CD14-positive monocyte (primary cell): Measurements from ENCODE around the gene GALNT15. TPM values are rescaled to one million over a fixed set of nuclear protein-coding genes. Genes with fewer than 3 reads are reported as not detected.

ENCODE experiments used
- DNase-seq, 3 donors: peaks; one replicate each; pipeline ENCODE4 v3.0.0-alpha.2; 2011 to 2022
- H2AFZ ChIP-seq: 2 replicates; pipeline ENCODE4 v1.6.0; 2012; ENCODE audit warnings: mild to moderate bottlenecking, low read depth, low read length, inconsistent platforms; ENCODE audit not compliant: insufficient read depth, poor library complexity, severe bottlenecking
- H3K27ac ChIP-seq, 2 donors: 1 replicate in 1 of 2; 2 replicates in 1 of 2; pipeline ENCODE4 v1.5.1; 2012 to 2013; ENCODE audit warnings: low read length in 2 of 2, control low read depth in 1 of 2, inconsistent platforms in 1 of 2, low read depth in 1 of 2, mild to moderate bottlenecking in 1 of 2
- H3K27me3 ChIP-seq, 2 donors: one replicate each; pipeline versions ENCODE4 v1.6.0 to v1.6.1; 2011 to 2013; ENCODE audit warnings: low read length in 2 of 2; ENCODE audit not compliant: control insufficient read depth in 2 of 2, insufficient read depth in 2 of 2
- H3K36me3 ChIP-seq, 2 donors: replicated peaks in 1 of 2; 1 replicate in 1 of 2; 2 replicates in 1 of 2; pipeline versions ENCODE4 v1.5.1 to v1.6.1; 2012 to 2013; ENCODE audit warnings: low read length in 2 of 2, control low read depth in 1 of 2, inconsistent platforms in 1 of 2, mild to moderate bottlenecking in 1 of 2; ENCODE audit not compliant: insufficient read depth in 2 of 2, control insufficient read depth in 1 of 2
- H3K4me1 ChIP-seq, 2 donors: 1 replicate in 1 of 2; 2 replicates in 1 of 2; pipeline versions ENCODE4 v1.5.1 to v1.6.1; 2012 to 2013; ENCODE audit warnings: low read length in 2 of 2, control low read depth in 1 of 2, inconsistent platforms in 1 of 2, mild to moderate bottlenecking in 1 of 2, moderate library complexity in 1 of 2; ENCODE audit not compliant: insufficient read depth in 2 of 2, control insufficient read depth in 1 of 2
- H3K4me2 ChIP-seq: replicated peaks from 2 replicates; pipeline ENCODE3; 2012; ENCODE audit warnings: low read length, moderate library complexity, mild to moderate bottlenecking; ENCODE audit not compliant: poor library complexity, severe bottlenecking; ENCODE audit errors: extremely low read depth
- H3K4me3 ChIP-seq, 3 experiments: fragments of 200-600 bp in 1 of 3; sonication (generic) in 1 of 3; replicated peaks in 1 of 3; 1 replicate in 2 of 3; 2 replicates in 1 of 3; pipeline ENCODE4 v1.5.1; 2011 to 2013; ENCODE audit warnings: low read length in 3 of 3, mild to moderate bottlenecking in 3 of 3, control low read depth in 2 of 3, low read depth in 2 of 3, inconsistent platforms in 1 of 3, moderate library complexity in 1 of 3
- H3K79me2 ChIP-seq: 2 replicates; pipeline ENCODE4 v1.6.0; 2012; ENCODE audit warnings: mild to moderate bottlenecking, control low read depth, inconsistent platforms, low read length, moderate library complexity; ENCODE audit not compliant: insufficient read depth
- H3K9ac ChIP-seq: 2 replicates; pipeline ENCODE4 v1.6.0; 2017; ENCODE audit warnings: low read length, mild to moderate bottlenecking; ENCODE audit not compliant: insufficient read depth, poor library complexity, severe bottlenecking
- H3K9me3 ChIP-seq, 2 donors: replicated peaks in 1 of 2; 1 replicate in 1 of 2; 2 replicates in 1 of 2; pipeline versions ENCODE4 v1.5.1 to v1.6.1; 2012 to 2013; ENCODE audit warnings: low read length in 2 of 2, control low read depth in 1 of 2; ENCODE audit not compliant: control insufficient read depth in 1 of 2, insufficient read depth in 1 of 2
- H4K20me1 ChIP-seq: 2 replicates; pipeline ENCODE4 v1.6.0; 2012; ENCODE audit warnings: mild to moderate bottlenecking, low read length, control low read depth, moderate library complexity; ENCODE audit not compliant: insufficient read depth
- H3K27ac Mint-ChIP-seq, 7 donors: one replicate each; pipeline ENCODE4 v1.8.0; 2020; ENCODE audit warnings: mild to moderate bottlenecking in 7 of 7, mixed read lengths in 7 of 7, moderate library complexity in 6 of 7, inconsistent platforms in 2 of 7
- H3K27me3 Mint-ChIP-seq, 3 donors: one replicate each; pipeline ENCODE4 v1.8.0; 2021 to 2022; ENCODE audit warnings: low read depth in 3 of 3, mild to moderate bottlenecking in 3 of 3, mixed read lengths in 3 of 3, moderate library complexity in 3 of 3, inconsistent platforms in 1 of 3
- H3K36me3 Mint-ChIP-seq, 2 donors: one replicate each; pipeline ENCODE4 v1.8.0; 2020; ENCODE audit warnings: mixed read lengths in 2 of 2, inconsistent platforms in 1 of 2, mild to moderate bottlenecking in 1 of 2
- H3K4me1 Mint-ChIP-seq: one replicate; pipeline ENCODE4 v1.8.0; 2020; ENCODE audit warnings: mild to moderate bottlenecking, mixed read lengths
- H3K4me3 Mint-ChIP-seq, 2 donors: one replicate each; pipeline ENCODE4 v1.8.0; 2020; ENCODE audit warnings: mild to moderate bottlenecking in 2 of 2, mixed read lengths in 2 of 2, moderate library complexity in 1 of 2
- H3K9me3 Mint-ChIP-seq, 7 donors: one replicate each; pipeline ENCODE4 v1.8.0; 2020 to 2022; ENCODE audit warnings: mixed read lengths in 7 of 7, mild to moderate bottlenecking in 6 of 7, moderate library complexity in 6 of 7, inconsistent platforms in 2 of 7
- CTCF ChIP-seq: fragments of 200-600 bp; IDR thresholded peaks from one replicate; pipeline ENCODE4 v1.8.0; 2022; ENCODE audit warnings: antibody characterized with exemption, mild to moderate bottlenecking
- WGBS: methylation state at CpG from one replicate; pipeline ENCODE4 v1.1.5; 2013; ENCODE audit warnings: missing lambda C conversion rate; ENCODE audit not compliant: insufficient coverage; 5-methylcytosine and 5-hydroxymethylcytosine counted together
- intact Hi-C, 2 donors: fragments of 100-400 bp; cut with micrococcal nuclease; formaldehyde crosslinking; loops; one replicate each; pipeline versions ENCODE4 v1.15.0 to v1.15.1; 2023
- polyA plus RNA-seq, 3 donors: library from polyadenylated mRNA; depleted of rRNA in 1 of 3; unstranded in 2 of 3; stranded (reverse) in 1 of 3; fragments of 300-500 nt in 2 of 3; fragments of >200 nt in 1 of 3; fragmentation: Illumina TruSeq in 2 of 3; gene quantifications; 1 replicate in 2 of 3; 2 replicates in 1 of 3; pipeline ENCODE4 v1.2.3, GENCODE V29; 2012 to 2021

The GALNT15 gene
- polyA plus RNA-seq, 3 donors = not detected

GRCh38 chr3:16183601-16184270, 9.3 kb downstream of the GALNT15 start:
- peaks cover 11 to 14% of the 10 kb centered on the region in 2 donors for H3K4me1 ChIP-seq
- intact Hi-C loops = loop anchor here in 1 of 2 donors (5.0 kb wide), 1 partner anchor 69 kb away; no protein-coding TSS in a partner anchor
- H3K4me3 Mint-ChIP-seq = no peak overlapping the region

GRCh38 chr3:16186086-16186485, 11.6 kb downstream of the GALNT15 start:
- intact Hi-C loops = no loop called here
- peaks cover 9% of the 10 kb centered on the region for H3K4me1 Mint-ChIP-seq
- Histone ChIP-seq H4K20me1 (no peaks in the 10 kb centered on the region), H3K27me3 (no peaks in the 10 kb centered on the region), H3K36me3 (no peaks in the 10 kb centered on the region), H3K9me3 (no peaks in the 10 kb centered on the region), H2AFZ (no peak overlapping the region), H3K4me2 (no peak overlapping the region), H3K4me1 (peaks cover 9% of the 10 kb centered on the region in 2 donors), H3K79me2 (no peaks in the 10 kb centered on the region), H3K27ac (no peak overlapping the region), H3K9ac (no peak overlapping the region), H3K4me3 (no peak overlapping the region)
- DNase-seq = no peak
- no peak overlapping the region for H3K27ac Mint-ChIP-seq
- WGBS = no CpG with 5 or more reads among the region's 1 CpG
- H3K9me3 Mint-ChIP-seq = no peaks in the 10 kb centered on the region
- no peaks in the 10 kb centered on the region for H3K36me3 Mint-ChIP-seq
- no peak for TF ChIP-seq CTCF
- H3K27me3 Mint-ChIP-seq = peaks cover 2 to 3% (median 2%) of the 10 kb centered on the region in 3 donors
- no peak overlapping the region for H3K4me3 Mint-ChIP-seq

More at GRCh38 chr3:16183601-16184270, 9.3 kb downstream of the GALNT15 start:
- no peak overlapping the region for H3K4me3 ChIP-seq
- Mint-ChIP-seq H3K27ac (no peak overlapping the region), H3K9me3 (no peaks in the 10 kb centered on the region), H3K27me3 (peaks cover under 1 to 2% (median 2%) of the 10 kb centered on the region in 3 donors), H3K36me3 (no peaks in the 10 kb centered on the region), H3K4me1 (peaks cover 17% of the 10 kb centered on the region)
- no peak overlapping the region for H3K9ac ChIP-seq
- H3K36me3 ChIP-seq = no peaks in the 10 kb centered on the region
- H3K27me3 ChIP-seq = no peaks in the 10 kb centered on the region
- H3K79me2 ChIP-seq = no peaks in the 10 kb centered on the region
- H3K27ac ChIP-seq = no peak overlapping the region
- H4K20me1 ChIP-seq = no peaks in the 10 kb centered on the region
- no peak overlapping the region for H2AFZ ChIP-seq
- H3K4me2 ChIP-seq = no peak overlapping the region
- no peak for DNase-seq
- TF ChIP-seq CTCF = no peak
- WGBS = 93% methylated on average over 4 of the region's 7 CpGs
- H3K9me3 ChIP-seq = no peaks in the 10 kb centered on the region
